Thoracic aorta (tissue), 2 donors: ENCODE results near the gene HAPLN3. TPM values are rescaled to one million over a fixed set of nuclear protein-coding genes. Genes with fewer than 3 reads are reported as not detected.

Source experiments
- ATAC-seq: fragments of 150-250 bp; one replicate; pipeline ENCODE4 v1.8.0; 2017; ENCODE audit warnings: low read depth; ENCODE audit not compliant: insufficient number of reproducible peaks, low FRiP score
- DNase-seq: peaks from one replicate; pipeline ENCODE4 v3.0.0-alpha.2; 2020; ENCODE audit warnings: low spot score
- H3K27ac ChIP-seq, 2 donors: fragments of 200-600 bp; sonication (generic); 1 replicate in 1 of 2; 2 replicates in 1 of 2; pipeline ENCODE4 v1.5.1; 2016; ENCODE audit warnings: mild to moderate bottlenecking in 2 of 2, moderate library complexity in 2 of 2
- H3K27me3 ChIP-seq: fragments of 200-600 bp; sonication (generic); replicated peaks from 2 replicates; pipeline ENCODE4 v1.6.0; 2016; ENCODE audit warnings: mild to moderate bottlenecking; ENCODE audit not compliant: insufficient read depth
- H3K36me3 ChIP-seq: fragments of 200-600 bp; sonication (generic); one replicate; pipeline ENCODE4 v1.5.1; 2016
- H3K4me1 ChIP-seq, 2 donors: fragments of 200-600 bp; sonication (generic); 1 replicate in 1 of 2; 2 replicates in 1 of 2; pipeline versions ENCODE4 v1.5.1 to v1.6.0; 2016; ENCODE audit warnings: low read depth in 2 of 2, mild to moderate bottlenecking in 1 of 2; ENCODE audit not compliant: control insufficient read depth in 1 of 2
- H3K4me3 ChIP-seq: fragments of 200-600 bp; sonication (generic); 2 replicates; pipeline ENCODE4 v1.5.1; 2016; ENCODE audit warnings: mild to moderate bottlenecking
- H3K9me3 ChIP-seq: fragments of 200-600 bp; sonication (generic); 2 replicates; pipeline ENCODE4 v1.5.1; 2016
- total RNA-seq, 2 donors: library from RNA; depleted of rRNA; stranded (reverse); fragments of >200 nt; gene quantifications; one replicate each; pipeline versions ENCODE4 v1.1.0 to v1.2.3, GENCODE V29; 2016
- TF ChIP-seq, protein P1 (sequence below): fragments of 200-600 bp; sonication (generic); IDR thresholded peaks from one replicate; pipeline ENCODE4 v1.5.1; 2019; ENCODE audit warnings: antibody characterized with exemption

HAPLN3 gene
- total RNA-seq, 2 donors from 2014 or later = 111 to 173 TPM

DNA sequence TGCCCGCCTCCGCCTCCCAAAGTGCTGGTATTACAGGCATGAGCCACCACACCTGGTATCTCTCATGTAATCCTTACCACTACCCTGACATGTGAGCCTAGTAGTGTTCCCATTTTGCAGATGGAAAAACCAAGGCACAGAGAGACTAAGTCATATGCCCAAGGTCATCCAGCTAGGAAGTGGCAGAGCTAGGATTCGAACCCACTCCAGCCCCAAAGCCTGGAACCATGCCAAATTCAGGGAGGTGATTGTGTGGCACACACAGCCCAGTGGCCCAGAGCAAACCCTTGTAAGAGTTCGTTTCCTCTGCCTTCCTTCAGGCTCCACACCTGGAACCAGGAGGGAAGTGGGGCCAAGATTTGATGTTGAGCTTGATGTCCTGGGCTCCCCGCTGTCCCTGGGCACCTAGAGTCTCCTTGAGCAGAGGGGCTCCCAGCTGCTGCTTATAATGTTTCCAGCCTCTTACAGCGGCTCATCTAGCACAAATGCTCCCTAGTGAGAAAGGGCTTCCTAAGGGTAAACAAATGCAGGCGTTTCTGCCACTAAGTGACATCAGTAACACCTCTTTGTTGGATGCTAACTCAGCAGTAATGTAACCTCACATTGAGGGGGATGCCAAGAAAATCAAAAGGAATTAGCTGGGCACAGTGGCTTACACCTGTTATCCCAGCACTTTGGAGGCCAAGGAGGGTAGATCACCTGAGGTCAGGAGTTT, 3.6 kb downstream of the HAPLN3 start:
- Histone ChIP-seq H3K27me3 (no peaks in the 10 kb centered on the region), H3K36me3 (peaks cover 5% of the 10 kb centered on the region), H3K4me1 (peaks cover 7 to 30% of the 10 kb centered on the region in 2 donors), H3K27ac (no peak overlapping the region), H3K9me3 (no peaks in the 10 kb centered on the region), H3K4me3 (no peak overlapping the region)
- TF ChIP-seq, protein P1, sequence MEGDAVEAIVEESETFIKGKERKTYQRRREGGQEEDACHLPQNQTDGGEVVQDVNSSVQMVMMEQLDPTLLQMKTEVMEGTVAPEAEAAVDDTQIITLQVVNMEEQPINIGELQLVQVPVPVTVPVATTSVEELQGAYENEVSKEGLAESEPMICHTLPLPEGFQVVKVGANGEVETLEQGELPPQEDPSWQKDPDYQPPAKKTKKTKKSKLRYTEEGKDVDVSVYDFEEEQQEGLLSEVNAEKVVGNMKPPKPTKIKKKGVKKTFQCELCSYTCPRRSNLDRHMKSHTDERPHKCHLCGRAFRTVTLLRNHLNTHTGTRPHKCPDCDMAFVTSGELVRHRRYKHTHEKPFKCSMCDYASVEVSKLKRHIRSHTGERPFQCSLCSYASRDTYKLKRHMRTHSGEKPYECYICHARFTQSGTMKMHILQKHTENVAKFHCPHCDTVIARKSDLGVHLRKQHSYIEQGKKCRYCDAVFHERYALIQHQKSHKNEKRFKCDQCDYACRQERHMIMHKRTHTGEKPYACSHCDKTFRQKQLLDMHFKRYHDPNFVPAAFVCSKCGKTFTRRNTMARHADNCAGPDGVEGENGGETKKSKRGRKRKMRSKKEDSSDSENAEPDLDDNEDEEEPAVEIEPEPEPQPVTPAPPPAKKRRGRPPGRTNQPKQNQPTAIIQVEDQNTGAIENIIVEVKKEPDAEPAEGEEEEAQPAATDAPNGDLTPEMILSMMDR = no peak
- no peak for DNase-seq
- no peak for ATAC-seq

GRCh38 chr15:88890495-88890894, 4.8 kb downstream of the HAPLN3 start:
- Histone ChIP-seq H3K27me3 (no peaks in the 10 kb centered on the region), H3K27ac (no peak overlapping the region), H3K4me1 (peaks cover 0 to 18% of the 10 kb centered on the region in 2 donors), H3K9me3 (no peaks in the 10 kb centered on the region), H3K4me3 (no peak overlapping the region), H3K36me3 (peaks cover 12% of the 10 kb centered on the region)
- no peak for ATAC-seq
- no peak for DNase-seq
- TF ChIP-seq, protein P1 = no peak

DNA sequence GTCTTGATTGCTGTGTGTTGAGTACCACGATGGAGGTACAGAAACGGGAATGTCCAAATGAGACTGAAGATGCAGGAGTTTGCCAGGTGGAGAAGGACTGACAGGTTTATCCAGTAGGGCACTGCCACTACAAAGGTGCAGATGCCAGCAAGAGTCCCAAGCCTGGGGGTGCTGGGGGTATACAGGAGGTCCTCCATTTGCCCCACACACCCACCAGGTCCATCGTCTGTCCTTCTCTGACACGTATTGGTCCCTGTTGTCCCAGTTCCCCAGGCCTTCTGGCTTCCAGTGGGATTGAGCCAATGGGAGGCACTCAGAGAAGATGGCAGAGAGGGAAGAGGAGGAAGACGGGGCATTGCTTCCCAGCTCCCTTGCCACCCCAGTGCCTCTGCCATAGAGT, 6.6 kb downstream of the HAPLN3 start:
- Histone ChIP-seq H3K4me3 (no peak overlapping the region), H3K27ac (no peak overlapping the region), H3K27me3 (no peaks in the 10 kb centered on the region), H3K4me1 (peaks cover 0 to 11% of the 10 kb centered on the region in 2 donors), H3K9me3 (no peaks in the 10 kb centered on the region), H3K36me3 (peaks cover 16% of the 10 kb centered on the region)
- no peak for ATAC-seq
- DNase-seq = no peak
- TF ChIP-seq, protein P1 = no peak

DNA sequence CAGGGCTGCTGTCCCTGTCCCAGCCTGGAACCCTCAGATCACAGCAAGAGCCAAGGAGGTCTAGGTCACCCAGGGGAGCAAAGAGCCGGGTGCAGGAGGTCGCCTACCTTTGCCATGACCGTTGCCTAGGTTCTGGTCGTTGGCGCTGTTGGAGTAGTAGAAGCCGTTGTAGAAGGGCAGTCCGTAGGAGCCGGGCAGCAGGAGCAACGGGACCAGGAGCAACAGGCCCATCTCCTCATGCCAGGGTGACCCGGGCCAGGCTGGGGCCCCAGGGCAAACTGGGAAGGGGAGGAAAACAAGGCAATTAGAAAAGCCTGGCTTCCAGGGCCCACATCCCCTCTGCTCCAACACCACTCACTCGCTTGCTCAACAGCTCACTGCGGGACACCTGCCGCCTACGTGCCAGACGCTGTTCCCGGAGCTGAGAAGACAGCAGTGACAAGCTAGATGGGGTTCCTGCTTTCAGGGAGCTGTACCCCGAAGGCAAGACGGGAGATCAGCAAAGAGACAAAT, 8.2 kb downstream of the HAPLN3 start:
- no peaks in the 10 kb centered on the region for H3K27me3 ChIP-seq
- peaks cover 6 to 10% of the 10 kb centered on the region in 2 donors for H3K4me1 ChIP-seq
- TF ChIP-seq, protein P1 = no peak
- no peak overlapping the region for H3K27ac ChIP-seq
- ATAC-seq (no peak), DNase-seq (no peak)
- no peaks in the 10 kb centered on the region for H3K9me3 ChIP-seq
- H3K36me3 ChIP-seq = peaks cover 16% of the 10 kb centered on the region
- H3K4me3 ChIP-seq = no peak overlapping the region

DNA sequence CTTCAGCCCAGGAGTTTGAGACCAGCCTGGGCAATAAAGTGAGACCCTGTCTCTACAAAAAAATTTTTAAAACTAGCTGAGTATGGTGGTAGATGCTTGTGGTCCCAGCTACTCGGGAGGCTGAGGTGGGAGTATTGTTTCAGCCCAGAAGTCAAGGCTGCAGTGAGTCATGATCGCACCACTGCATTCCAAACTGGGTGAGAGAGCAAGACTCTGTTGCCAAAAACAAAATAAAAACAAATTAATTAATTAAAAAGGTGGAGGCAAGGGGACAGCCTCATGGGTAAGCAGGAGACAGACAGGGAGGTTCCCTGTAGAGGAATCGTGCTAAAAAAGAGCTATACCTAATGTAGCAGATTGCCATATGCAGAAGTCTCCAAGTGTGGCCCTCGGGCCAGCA, 12.6 kb downstream of the HAPLN3 start:
- ATAC-seq (peak; percentile 47), DNase-seq (no peak)
- H3K27me3 ChIP-seq = no peaks in the 10 kb centered on the region
- H3K27ac ChIP-seq = no peak overlapping the region
- TF ChIP-seq, protein P1 = no peak
- peaks cover 29% of the 10 kb centered on the region for H3K36me3 ChIP-seq
- H3K4me1 ChIP-seq = peaks cover 10 to 11% of the 10 kb centered on the region in 2 donors
- H3K4me3 ChIP-seq = no peak overlapping the region
- no peaks in the 10 kb centered on the region for H3K9me3 ChIP-seq
